AG04450 (cell line): ENCODE data around the gene SORCS3. TPM values are rescaled to one million over a fixed set of nuclear protein-coding genes. Genes with fewer than 3 reads are reported as not detected.

Experiments
- CTCF ChIA-PET: fragments of 300-600, 350-600 bp; formaldehyde crosslinking; extraction: SDS; loops from one replicate; lab custom pipeline; 2022; ENCODE audit warnings: antibody characterized with exemption, inconsistent platforms; lab: Charles Lee
- POLR2A ChIA-PET: fragments of 350-600 bp; formaldehyde crosslinking; extraction: SDS; loops from one replicate; lab custom pipeline; 2021; ENCODE audit warnings: antibody characterized with exemption, inconsistent platforms; lab: Yijun Ruan, JAX
- DNase-seq: peaks from one replicate; pipeline ENCODE4 v3.0.0-alpha.2; 2011; ENCODE audit warnings: low read depth, low spot score
- H3K27ac ChIP-seq: one replicate; pipeline ENCODE4 v1.5.1; 2012; ENCODE audit warnings: low read depth, low read length, control low read depth
- H3K27me3 ChIP-seq: one replicate; pipeline ENCODE4 v1.6.0; 2012; ENCODE audit warnings: low read length; ENCODE audit not compliant: control insufficient read depth, insufficient read depth
- H3K4me3 ChIP-seq: 2 replicates; pipeline ENCODE4 v1.5.1; 2011; ENCODE audit warnings: mild to moderate bottlenecking, low read depth, low read length, control low read depth
- H3K9me3 ChIP-seq: 2 replicates; pipeline ENCODE4 v1.5.1; 2012; ENCODE audit warnings: low read length; ENCODE audit not compliant: control insufficient read depth, insufficient read depth
- CTCF ChIP-seq: IDR thresholded peaks from 2 replicates; pipeline ENCODE4 v1.5.1; 2011; ENCODE audit warnings: low read depth, low read length, control low read depth, inconsistent platforms
- polyA plus RNA-seq: library from polyadenylated mRNA; depleted of rRNA; stranded (reverse); fragments of >200 nt; gene quantifications from 2 replicates; pipeline ENCODE4 v1.2.3, GENCODE V29; 2011

The SORCS3 gene
- polyA plus RNA-seq, 1 experiment: not detected

GRCh38 chr10:105274556-105275070 is 633.5 kb downstream of the SORCS3 start:
- no peaks in the 10 kb centered on the region for H3K27me3 ChIP-seq
- no peak overlapping the region for H3K27ac ChIP-seq
- ChIA-PET CTCF (no interaction called here), POLR2A (no interaction called here)
- no peak for DNase-seq
- no peak for TF ChIP-seq CTCF
- peaks cover 18% of the 10 kb centered on the region for H3K9me3 ChIP-seq
- no peak overlapping the region for H3K4me3 ChIP-seq

- POLR2A ChIA-PET: no interaction called here
- CTCF ChIA-PET: no interaction called here
- H3K4me3 ChIP-seq: no peak overlapping the region
These were observed 637.3 kb downstream of the SORCS3 start for GRCh38 chr10:105278439-105278838.

GRCh38 chr10:105279101-105279500 is 638.0 kb downstream of the SORCS3 start:
- CTCF ChIA-PET: no interaction called here
- peaks cover 26% of the 10 kb centered on the region for H3K9me3 ChIP-seq
- DNase-seq: no peak
- POLR2A ChIA-PET: no interaction called here
- no peak for TF ChIP-seq CTCF
- H3K27me3 ChIP-seq: no peaks in the 10 kb centered on the region
- H3K27ac ChIP-seq: no peak overlapping the region
- no peak overlapping the region for H3K4me3 ChIP-seq

More at GRCh38 chr10:105278439-105278838, 637.3 kb downstream of the SORCS3 start:
- DNase-seq: no peak
- H3K27me3 ChIP-seq: no peaks in the 10 kb centered on the region
- TF ChIP-seq CTCF: no peak
- H3K27ac ChIP-seq: no peak overlapping the region
- H3K9me3 ChIP-seq: peaks cover 26% of the 10 kb centered on the region

- POLR2A ChIA-PET: no interaction called here
- Histone ChIP-seq H3K9me3 (peaks cover 24% of the 10 kb centered on the region), H3K27ac (no peak overlapping the region), H3K27me3 (no peaks in the 10 kb centered on the region), H3K4me3 (no peak overlapping the region)
- DNase-seq: no peak
- no peak for TF ChIP-seq CTCF
- CTCF ChIA-PET: no interaction called here
These were observed 639.8 kb downstream of the SORCS3 start for GRCh38 chr10:105280895-105281294.

GRCh38 chr10:105284476-105285215 is 643.6 kb downstream of the SORCS3 start:
- ChIA-PET CTCF (no interaction called here), POLR2A (no interaction called here)
- no peak overlapping the region for H3K27ac ChIP-seq

More at GRCh38 chr10:105284476-105285215, 643.6 kb downstream of the SORCS3 start:
- no peak overlapping the region for H3K4me3 ChIP-seq
- no peak for DNase-seq
- TF ChIP-seq CTCF: no peak
- no peaks in the 10 kb centered on the region for H3K27me3 ChIP-seq
- H3K9me3 ChIP-seq: peaks cover 8% of the 10 kb centered on the region; the same call in 1 of the 2 replicates
